Activated naive CD4-positive, alpha-beta T cell (primary cell): ENCODE measurements around the gene MAGEA6.
"Not testable (repeated sequence)": the region's sequence is repeated elsewhere in the genome, so short reads cannot be mapped to it uniquely, and the experiment has no call there.

Experiments
- DNase-seq, 4 experiments: peaks; one replicate each; lab custom pipeline; 2025; lab: John Stamatoyannopoulos, UW

The MAGEA6 gene

GRCh38 chrX:152769549-152770289 is at the start of gene MAGEA6:
Gene MAGEA6, minus strand, starts transcription at chrX:152769689. Its CDS starts 2,039 bp downstream, at chrX:152767650.
- DNase-seq, result not testable (repeated sequence)

- DNase-seq, result no peak
Measured at GRCh38 chrX:152819266-152819665, 49.8 kb upstream of the MAGEA6 start.

GRCh38 chrX:152818356-152818755 is 48.9 kb upstream of the MAGEA6 start:
- no peak for DNase-seq

- DNase-seq, result no peak
Measured at GRCh38 chrX:152817078-152817764, 47.7 kb upstream of the MAGEA6 start.

GRCh38 chrX:152814048-152814447 is 44.6 kb upstream of the MAGEA6 start:
- no peak for DNase-seq

- DNase-seq, result no peak
Measured at GRCh38 chrX:152813206-152813605, 43.7 kb upstream of the MAGEA6 start.

GRCh38 chrX:152810403-152810802 is 40.9 kb upstream of the MAGEA6 start:
- DNase-seq, result no peak

GRCh38 chrX:152806035-152806434 is 36.5 kb upstream of the MAGEA6 start:
- no peak for DNase-seq

GRCh38 chrX:152798945-152799344 is 29.5 kb upstream of the MAGEA6 start:
- DNase-seq, result no peak

- not testable (repeated sequence) for DNase-seq
Measured at GRCh38 chrX:152787062-152787461, 17.6 kb upstream of the MAGEA6 start.

- DNase-seq, result not testable (repeated sequence)
Measured at GRCh38 chrX:152766562-152766961, 2.9 kb downstream of the MAGEA6 start.

GRCh38 chrX:152761582-152761981 is 7.9 kb downstream of the MAGEA6 start:
- not testable (repeated sequence) for DNase-seq

GRCh38 chrX:152759544-152759943 is 9.9 kb downstream of the MAGEA6 start:
- DNase-seq, result not testable (repeated sequence)

GRCh38 chrX:152758918-152759317 is 10.6 kb downstream of the MAGEA6 start, which contains the start of gene CSAG3:
Gene CSAG3, plus strand, starts transcription at chrX:152759218.
- DNase-seq, result not testable (repeated sequence)

- DNase-seq, result not testable (repeated sequence)
Measured at GRCh38 chrX:152754871-152755270, 14.6 kb downstream of the MAGEA6 start.

GRCh38 chrX:152753686-152754650 is 15.5 kb downstream of the MAGEA6 start, which contains the start of gene MAGEA2:
Gene MAGEA2, minus strand, starts transcription at chrX:152753842. Its CDS starts 2,479 bp downstream, at chrX:152751363.
- not testable (repeated sequence) for DNase-seq

GRCh38 chrX:152738560-152738959 is 30.9 kb downstream of the MAGEA6 start:
- no peak for DNase-seq

- not testable (repeated sequence) for DNase-seq
Measured at GRCh38 chrX:152736528-152736927, 33.0 kb downstream of the MAGEA6 start.

GRCh38 chrX:152735860-152736511 is 33.5 kb downstream of the MAGEA6 start:
- no peak for DNase-seq

- DNase-seq, result no peak
Measured at GRCh38 chrX:152735101-152735500, 34.4 kb downstream of the MAGEA6 start.

- DNase-seq, result not testable (repeated sequence)
Measured at GRCh38 chrX:152734143-152734858, 35.2 kb downstream of the MAGEA6 start.
